HG02943 (cell line): Measurements from ENCODE around the gene DCN.
"Not testable (repeated sequence)": the region's sequence is repeated elsewhere in the genome, so short reads cannot be mapped to it uniquely, and the experiment has no call there.

Source experiments
- ATAC-seq: cut with Tn5 transposase; IDR thresholded peaks from one replicate; pipeline ENCODE4 v1.9.1; 2021; ENCODE audit warnings: mild to moderate bottlenecking, low read depth, moderate library complexity; ENCODE audit not compliant: unreplicated experiment

The DCN gene, protein sequence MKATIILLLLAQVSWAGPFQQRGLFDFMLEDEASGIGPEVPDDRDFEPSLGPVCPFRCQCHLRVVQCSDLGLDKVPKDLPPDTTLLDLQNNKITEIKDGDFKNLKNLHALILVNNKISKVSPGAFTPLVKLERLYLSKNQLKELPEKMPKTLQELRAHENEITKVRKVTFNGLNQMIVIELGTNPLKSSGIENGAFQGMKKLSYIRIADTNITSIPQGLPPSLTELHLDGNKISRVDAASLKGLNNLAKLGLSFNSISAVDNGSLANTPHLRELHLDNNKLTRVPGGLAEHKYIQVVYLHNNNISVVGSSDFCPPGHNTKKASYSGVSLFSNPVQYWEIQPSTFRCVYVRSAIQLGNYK

DNA sequence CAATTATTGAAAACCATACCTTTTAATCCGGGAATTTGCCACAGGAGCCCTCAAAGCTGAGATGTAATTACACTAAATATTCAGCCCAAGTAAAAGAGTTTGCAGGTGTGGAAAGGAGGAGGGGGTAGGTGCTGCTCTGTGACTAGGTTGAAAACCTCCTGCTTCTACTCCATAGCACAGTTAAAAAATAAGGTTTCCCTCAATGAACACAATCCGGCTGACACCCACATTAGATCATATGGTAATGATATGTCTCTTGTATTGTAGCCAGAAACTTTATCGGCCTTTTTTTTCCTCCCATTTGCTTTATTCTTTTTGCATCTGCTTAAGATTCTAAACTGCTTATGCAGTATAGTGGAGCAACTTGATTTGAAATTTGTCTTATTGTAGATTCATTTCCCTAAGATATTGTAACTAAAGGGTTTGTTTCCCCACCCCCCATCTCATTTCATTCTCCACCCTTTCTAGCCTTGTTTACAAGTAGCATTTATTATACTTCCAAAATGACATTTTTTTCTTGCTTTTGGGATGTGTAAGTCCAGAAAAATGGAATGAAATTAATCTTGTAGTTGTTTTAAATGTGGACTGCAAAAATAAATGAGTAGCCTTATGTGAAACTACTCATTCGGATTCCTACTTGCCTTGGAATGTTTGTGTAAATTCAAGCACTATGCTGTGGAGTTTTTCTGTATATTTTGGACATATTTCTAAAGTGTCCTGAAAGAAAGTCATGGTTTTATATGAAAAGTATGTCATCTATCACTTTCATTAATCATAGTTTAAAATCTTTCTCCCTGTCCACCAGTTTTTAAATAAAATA lies at the start of gene DCN:
Gene DCN, minus strand, starts transcription at position 182 of the 820 bp plus-strand sequence. CDS start 4,265 bp downstream, outside the sequence.
- ATAC-seq: no peak

DNA sequence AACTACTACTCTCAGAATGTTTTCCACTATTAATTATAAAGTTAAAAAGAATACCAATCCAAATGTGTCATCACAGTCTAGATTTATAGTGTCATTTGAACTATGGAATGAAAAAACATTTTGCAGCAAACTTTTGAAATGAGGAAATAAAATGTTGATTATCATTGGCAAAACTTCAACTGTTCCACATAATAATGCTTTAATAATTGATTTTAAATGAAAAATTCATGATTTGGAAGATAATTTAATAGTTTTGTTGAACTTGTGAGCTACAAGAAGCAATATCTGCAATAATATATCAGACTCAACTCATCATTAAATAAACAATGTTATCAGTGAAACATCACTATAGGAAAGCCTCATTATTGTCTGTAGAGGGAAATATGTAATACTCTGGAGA lies 48.2 kb upstream of the DCN start:
- ATAC-seq: no peak

DNA sequence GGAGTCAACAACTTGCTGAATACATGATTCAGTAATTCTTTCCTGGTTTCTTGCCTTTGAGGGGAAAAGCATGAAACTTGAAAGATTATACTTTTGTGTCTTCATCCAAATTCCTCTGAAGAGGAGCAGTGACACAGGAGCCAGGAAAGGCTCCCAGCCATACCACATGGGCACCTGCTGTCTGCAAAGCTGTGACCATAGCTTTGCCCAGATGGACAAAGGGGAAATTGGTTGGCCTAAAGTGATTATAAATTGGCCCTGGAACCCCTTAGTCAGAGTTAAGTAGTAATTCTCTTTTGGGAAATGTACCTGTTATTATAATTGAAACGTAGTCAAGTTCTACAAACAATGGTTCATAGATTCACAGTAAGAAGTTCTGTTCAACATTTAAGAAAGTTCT lies 44.3 kb upstream of the DCN start:
- ATAC-seq: no peak

DNA sequence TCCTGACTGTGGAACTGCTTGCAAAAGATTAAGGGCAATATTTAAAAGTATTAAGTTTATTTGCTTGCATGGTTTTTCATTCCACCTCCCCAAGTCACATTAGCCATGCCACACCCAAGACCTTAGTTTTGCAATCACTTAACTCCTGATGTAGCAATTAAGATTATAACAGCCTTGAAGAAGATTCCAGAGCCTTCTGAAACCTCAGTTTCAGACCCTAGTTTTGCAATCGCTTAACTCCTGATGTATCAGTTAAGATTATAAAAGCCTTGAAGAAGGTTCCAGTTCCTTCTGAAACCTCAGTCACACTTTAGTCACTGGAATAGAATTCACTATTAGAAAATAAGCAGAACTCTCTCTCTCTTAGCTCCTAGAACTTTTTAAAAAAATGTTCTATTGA lies 42.7 kb upstream of the DCN start:
- ATAC-seq: no peak

DNA sequence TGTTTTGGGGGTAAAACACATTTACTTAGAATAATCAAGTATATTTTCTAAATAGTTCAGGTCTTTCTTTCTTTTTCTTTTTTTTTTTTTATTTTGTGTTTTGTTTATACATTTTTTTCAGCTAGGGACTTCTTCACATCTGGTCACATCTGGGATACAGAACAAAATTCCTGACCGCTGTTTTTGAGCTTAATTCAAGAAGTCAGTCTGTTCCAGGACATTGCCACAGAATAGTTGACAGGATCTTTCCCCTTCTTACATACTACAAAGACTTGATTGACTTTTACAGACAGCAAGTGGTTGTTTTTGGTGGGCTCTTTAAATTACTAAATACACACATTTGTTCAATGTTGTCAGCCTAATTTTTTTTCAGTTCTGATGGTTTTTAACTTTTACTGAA lies 41.8 kb upstream of the DCN start:
- ATAC-seq: no peak

DNA sequence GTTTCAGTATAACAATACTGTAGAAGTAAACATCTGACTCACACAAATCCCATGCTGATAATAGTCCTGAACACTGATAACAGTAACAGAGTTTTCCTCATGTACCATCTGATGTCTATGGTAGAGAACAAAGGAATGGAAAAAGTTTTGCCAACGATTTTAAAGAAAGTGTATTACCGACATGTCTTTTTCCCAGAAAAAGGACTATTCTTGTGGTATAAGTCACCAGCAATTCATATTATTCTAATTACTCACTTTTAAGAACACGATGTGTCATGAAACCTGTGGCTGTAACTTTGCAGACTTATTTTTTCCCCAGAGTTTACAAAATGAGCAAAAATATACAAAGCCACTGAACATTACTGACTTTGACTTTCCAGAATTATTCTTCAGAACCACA lies 40.1 kb upstream of the DCN start:
- ATAC-seq: no peak

DNA sequence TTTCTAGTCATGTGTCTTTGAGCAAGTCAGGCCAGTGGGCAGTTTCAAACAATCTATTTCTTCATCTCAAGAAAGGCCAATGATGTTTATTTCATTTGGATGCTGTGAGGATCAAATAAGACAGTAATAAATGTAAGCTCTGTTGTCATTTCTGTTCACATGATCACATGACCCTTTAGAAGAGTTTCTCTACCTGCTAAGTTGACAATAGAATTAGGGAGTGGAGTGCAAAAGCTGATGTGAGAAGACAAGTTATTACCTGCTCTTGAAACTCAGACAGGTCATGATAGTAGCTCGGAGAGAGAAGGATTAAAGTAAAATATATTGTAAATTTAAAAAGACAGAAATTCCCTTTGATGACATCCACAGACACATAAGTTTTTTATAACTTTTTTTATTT lies 37.3 kb upstream of the DCN start:
- ATAC-seq: no peak

DNA sequence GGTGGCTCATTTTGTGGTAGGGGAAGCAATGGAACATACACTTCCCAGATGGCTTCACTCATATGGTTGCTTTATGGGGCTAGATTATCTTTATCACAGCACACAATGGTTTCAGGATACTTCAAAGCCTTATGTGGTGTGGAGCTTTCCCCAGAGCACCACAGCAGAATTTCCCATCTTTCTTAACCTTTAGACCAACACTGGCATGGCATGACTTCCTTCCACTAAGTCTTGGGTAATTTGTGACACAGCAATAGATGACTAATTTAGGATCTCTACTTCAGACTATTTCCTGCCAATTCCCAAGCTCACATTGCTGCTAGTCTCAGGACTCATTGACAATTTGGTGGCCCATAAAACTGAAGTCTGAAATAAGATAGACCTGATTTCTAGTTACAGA lies 36.9 kb upstream of the DCN start:
- ATAC-seq: no peak

DNA sequence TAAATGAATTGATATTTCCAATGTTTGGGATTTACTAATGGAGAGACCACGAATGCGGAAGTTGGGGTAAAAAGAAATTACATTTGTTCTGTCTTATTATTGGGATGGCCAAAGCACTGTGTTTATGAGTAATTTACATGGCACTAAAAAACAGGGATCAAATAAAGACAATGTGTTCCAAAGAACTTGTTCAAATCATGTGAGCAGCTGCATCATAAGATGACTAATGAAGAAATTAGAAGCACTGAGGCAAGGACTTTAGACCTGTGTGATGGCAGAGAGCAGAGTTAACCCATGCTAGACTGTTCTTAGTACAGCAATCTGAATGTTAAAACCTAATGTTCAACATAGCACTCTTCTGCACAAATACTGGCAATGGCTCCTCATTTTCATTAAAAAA lies 34.3 kb upstream of the DCN start:
- no peak for ATAC-seq

DNA sequence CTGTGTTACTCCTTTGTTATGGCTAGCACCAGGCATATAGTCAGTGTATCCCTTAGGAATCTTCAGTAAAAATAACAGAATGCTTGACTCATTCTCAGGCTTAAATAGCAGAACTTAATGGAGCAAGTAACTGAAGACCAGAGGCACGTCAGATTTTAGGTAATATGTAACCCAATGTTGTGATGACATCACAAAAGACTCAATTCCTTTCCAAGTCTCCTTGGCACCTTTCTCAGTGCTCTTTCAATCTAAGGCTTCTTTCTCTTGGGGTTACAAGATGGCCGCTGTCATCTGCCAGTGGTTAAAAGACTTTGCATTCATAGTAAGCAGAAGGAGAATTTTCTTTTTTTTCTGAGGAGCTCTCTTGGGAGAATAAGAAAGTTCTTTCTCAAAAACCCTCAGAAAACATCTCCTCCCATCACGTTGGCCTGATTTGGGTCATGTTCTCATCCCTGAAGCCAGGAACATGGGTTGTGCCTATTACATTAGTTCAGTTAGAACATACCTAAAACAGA lies 33.4 kb upstream of the DCN start:
- no peak for ATAC-seq

DNA sequence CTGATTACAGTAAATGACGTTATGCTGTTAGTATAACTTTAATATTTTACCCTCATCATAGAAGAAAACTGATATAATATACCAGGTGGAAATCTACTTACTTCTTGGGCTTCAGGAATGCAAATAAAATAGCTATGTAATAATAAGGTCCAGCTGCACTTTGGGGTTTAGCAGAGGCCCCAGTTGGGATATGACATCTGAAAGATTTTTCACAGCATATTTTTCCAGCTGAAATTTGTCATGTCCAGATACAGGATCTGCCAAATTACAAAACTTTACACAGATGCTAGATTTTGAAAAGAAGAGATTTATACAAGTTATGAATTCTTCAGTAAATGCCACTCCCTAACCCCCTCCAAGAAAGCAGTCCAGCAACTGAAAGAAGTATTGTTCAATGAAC lies 29.2 kb upstream of the DCN start:
- ATAC-seq: no peak

DNA sequence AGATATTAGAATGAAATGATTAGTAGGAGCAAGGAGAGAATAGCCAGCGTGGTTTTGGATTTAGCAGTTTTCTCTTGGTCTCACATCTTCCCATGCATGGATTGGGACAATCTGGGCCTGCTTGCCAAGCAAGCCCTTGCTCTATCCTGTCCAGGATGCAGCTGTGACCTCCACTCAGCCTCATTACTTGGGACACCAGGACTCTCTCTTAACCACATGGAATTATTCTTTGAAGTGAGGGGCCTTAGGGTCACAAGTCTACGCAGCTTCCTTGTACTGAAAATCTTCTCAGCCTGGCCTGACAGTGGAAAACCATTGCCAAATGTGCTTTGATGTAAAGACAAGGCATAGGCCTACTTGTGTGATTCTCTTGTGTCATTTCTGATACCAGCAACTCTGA lies 28.0 kb upstream of the DCN start:
- no peak for ATAC-seq

DNA sequence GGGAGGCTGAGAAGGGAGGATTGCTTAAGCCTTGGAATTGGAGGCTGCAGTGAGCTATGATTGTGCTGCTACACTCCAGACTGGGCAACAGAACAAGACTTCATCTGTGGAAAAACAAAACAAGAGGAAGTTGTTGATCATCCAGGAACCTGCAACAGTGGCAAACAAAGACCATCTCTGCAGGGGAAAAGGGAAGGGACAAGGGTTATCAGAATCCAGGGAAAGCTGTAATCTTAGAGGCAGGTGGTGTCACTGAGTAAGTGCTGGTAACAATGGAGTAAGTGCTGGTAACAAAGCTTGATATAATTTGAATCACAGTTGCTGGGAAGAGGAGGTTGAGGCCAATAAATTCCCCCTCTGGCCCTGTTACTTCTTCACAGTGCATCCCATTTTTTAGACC lies 27.5 kb upstream of the DCN start:
- ATAC-seq: no peak

DNA sequence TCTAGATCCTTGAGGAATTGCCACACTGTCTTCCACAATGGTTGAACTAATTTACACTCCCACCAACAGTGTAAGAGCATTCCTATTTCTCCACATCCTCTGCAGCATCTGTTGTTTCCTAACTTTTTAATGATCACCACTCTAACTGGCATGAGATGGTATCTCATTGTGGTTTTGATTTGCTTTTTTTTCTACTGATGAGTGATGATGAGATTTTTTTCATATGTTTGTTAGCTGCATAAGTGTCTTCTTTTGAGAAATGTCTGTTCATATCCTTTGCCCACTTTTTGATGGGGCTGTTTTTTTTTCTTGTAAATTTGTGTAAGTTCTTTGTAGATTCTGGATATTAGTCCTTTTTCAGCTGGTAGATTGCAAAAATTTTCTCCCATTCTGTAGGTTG lies 24.7 kb upstream of the DCN start:
- not testable (repeated sequence) for ATAC-seq

DNA sequence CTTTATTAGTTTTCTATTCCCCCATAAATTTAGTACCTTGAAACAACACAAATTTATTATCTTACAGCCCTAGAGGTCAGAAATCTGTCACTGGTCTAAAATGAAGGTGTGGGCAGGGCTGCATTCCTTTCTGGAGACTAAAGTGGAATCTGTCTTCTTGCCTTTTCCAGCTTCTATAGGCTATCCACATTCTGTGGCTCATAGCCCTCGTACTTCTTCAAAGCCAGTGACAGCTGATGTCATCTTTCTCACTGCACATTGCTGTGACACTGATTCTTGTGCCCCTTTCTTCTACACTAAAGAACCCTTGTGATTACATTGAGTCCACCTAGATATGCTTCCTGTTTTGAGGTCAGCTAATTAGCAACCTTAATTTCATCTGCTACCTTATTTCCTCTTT lies 23.2 kb upstream of the DCN start:
- no peak for ATAC-seq

DNA sequence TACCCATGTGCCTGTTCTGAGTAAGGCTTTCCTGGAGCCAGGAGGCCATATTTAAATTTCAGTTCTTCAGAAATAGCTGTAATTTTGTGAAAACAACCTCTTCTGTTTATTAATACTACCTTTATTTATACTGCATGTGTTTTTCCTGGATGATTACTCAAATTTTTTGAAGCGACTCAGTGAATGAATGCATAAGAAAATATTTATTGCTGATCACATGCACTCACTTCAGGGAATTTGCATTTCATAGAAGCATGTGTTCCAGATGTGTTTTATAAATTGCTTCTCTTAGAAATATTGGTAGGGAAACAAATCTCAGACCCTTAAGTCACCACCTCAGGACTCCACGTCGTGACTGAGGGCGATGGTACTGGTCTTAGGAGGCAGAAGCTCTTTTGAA lies 21.8 kb upstream of the DCN start:
- no peak for ATAC-seq

DNA sequence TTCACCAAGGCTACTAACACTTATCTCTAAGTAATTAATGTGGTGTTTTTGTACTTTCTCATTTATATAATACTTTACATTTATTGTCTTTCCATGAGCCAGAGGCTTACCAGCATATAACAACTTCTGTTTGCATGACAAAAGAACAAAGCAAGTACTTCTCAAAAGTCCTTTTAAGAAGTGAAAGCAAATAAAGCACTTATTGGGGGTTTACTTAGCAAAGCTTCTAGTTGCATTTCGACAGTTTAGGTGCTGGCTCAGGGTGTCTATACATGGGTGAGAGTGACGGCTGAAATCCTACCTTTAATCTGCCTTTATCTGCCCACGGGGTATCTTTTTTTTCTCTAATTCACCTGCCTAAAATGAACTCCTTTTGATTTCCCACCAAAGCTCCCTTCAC lies 21.0 kb upstream of the DCN start:
- no peak for ATAC-seq

DNA sequence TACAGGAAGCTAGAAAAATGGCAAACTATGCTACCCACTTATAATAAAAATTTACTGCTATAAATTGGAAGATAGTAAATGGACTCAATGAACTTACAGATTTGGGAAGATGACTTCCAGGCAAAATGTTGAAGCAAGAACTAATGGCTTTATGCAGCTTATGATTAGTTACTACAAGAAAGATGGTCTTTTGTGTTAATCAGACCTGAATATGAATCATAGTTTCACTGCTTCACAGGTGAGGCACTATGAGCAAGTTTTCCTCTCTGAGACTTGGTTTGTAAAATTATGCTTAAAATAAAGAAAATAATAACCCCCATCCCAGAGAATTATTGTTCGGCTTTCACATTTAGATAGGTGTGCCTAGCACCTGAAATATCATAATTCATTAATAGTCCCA lies 19.8 kb upstream of the DCN start:
- no peak for ATAC-seq

DNA sequence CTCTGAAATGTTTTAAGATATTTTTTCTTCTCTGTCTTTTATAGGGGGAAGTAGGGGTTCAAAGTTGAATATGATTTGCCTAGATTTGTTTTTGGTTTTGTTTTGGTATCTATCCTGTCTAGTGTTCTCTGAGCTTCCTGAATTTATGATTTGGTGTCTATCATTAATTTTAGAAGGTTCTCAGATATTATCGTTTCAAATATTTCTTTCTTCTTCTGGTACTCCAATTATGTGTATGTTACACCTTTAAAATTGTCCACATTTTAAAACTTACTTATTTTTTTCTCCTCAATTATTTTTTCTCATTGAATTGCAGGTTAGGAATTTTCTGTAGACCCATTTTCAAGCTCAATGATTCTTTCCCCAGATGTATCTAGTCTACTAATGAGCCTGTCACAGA lies 13.8 kb upstream of the DCN start:
- no peak for ATAC-seq

DNA sequence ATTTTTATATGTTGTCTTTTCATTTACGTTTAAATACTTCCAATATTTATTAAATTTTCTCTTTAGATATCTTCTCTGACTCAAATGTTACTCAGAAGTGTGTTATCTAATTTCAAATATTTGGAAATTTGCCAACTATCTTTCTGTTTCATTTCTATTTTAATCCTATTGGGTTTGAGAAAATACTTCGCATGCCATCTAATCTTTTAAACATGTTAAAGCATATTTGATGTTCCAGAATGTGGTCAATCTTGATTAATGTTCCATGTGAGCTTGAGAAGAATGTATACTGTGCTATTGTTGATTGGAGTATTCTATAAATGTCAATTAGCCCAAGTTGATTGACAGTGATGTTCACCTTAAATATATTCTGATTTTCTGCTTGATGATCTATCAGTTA lies 11.9 kb upstream of the DCN start:
- no peak for ATAC-seq

DNA sequence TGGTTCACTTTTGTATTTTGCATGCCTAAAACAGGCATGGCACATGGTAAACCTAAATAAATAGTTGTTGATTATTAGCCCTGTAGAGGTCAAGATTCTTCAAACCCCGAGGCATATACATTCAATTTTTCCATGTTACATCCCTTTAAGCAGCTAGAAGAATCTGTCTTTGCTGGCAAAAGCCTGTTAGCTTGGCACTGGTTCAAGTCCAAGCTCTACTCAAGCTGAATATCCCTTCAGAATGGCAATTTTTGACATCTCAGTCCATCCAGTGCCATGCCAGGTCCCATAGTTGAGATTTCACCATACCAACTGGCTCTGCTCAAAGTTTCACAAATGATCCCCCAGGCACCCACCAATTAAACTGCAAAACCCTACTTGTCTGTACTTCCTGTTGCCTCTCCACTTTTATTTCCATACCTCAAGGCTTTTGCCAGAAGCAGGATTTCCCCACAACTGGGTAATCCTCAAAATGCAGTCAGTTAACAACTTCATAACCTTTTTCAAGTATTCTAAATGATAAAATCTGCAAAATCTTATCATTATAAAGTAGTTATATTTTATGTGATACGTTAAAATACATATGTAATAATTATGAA lies 9.0 kb upstream of the DCN start:
- ATAC-seq: no peak
